ENCODE data around the gene GRIP2. TPM values are rescaled to one million over a fixed set of nuclear protein-coding genes. Genes with fewer than 3 reads are reported as not detected.

The GRIP2 gene
- total and polyA plus RNA-seq, 2 donors (not counting 3 experiments of a cell fraction or from before 2014, with no cell fraction given): not detected

DNA sequence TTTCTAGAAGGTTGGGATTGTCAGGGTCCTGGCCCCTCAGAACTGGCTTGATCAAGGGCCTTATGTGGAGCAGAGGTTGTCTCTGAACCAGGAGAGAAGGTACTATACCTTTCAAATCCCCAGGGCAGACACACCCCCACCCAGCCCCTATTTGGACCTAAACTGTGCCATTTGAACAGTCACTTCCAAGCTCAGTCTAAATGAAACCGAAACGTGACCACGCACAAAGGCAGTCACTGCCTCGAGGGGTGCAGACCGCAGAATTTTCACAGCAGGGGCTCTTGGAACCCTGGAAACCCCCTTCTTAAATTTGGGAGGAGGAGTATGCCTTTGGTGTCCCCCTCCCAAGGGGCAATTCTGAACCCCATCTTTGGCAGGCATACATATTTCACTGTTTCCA, 53.7 kb downstream of the GRIP2 start:
- Histone ChIP-seq H3K9me3 (replicated peaks; ENCODE audit: control insufficient read depth, insufficient read depth, low read length) (no peaks in the 10 kb centered on the region), H3K4me1 (ENCODE audit: control insufficient read depth, extremely low read depth, insufficient read depth, low read length) (peaks cover 12% of the 10 kb centered on the region), H3K79me2 (ENCODE audit: control insufficient read depth, insufficient read depth, low read length) (no peaks in the 10 kb centered on the region), H3K27me3 (ENCODE audit: control insufficient read depth in 2 of 2, insufficient read depth in 2 of 2, low read length in 2 of 2) (no peaks in the 10 kb centered on the region), H3K4me2 (ENCODE audit: insufficient read depth, low read length) (no peak overlapping the region), H3K27ac (ENCODE audit: insufficient read depth, low read depth, low read length) (no peak overlapping the region), H3K36me3 (ENCODE audit: control insufficient read depth in 2 of 2, extremely low read depth in 1 of 2, insufficient read depth in 2 of 2, low read length in 2 of 2) (peaks cover 3 to 5% of the 10 kb centered on the region in 2 experiments), H2AFZ (ENCODE audit: low read depth, low read length) (no peak overlapping the region), H4K20me1 (replicated peaks; ENCODE audit: control insufficient read depth, extremely low read depth, insufficient read depth, low read length) (no peaks in the 10 kb centered on the region), H3K9ac (replicated peaks; ENCODE audit: extremely low read depth, insufficient read depth, low read length) (no peak overlapping the region), H3K9me1 (replicated peaks; ENCODE audit: control insufficient read depth, extremely low read depth, insufficient read depth, low read length) (no peaks in the 10 kb centered on the region), H3K4me3 (replicated peaks in 1 of 3; ENCODE audit: insufficient read depth in 1 of 3, low read depth in 1 of 3, low read length in 3 of 3) (no peak overlapping the region)
- BruUV-seq (replicated peaks): no TSS peak
- intact Hi-C loops (cut with micrococcal nuclease): no loop called here
- FAIRE-seq (no peak), DNase-seq (ENCODE audit: low read depth, low spot score) (no peak)
- TF ChIP-seq EZH2 (IDR thresholded peaks at IDR 0.05; ENCODE audit: borderline replicate concordance, low read depth, low read length, severe bottlenecking): no peak
- no peak for TF ChIP-seq MYC (IDR thresholded peaks at IDR 0.05; ENCODE audit: low read depth, low read length)
- TF ChIP-seq FOS (IDR thresholded peaks at IDR 0.05; ENCODE audit: borderline replicate concordance, insufficient read depth, low read length): no peak
- TF ChIP-seq POLR2A (IDR thresholded peaks at IDR 0.05; ENCODE audit: low read depth, low read length): no peak
- no peak for TF ChIP-seq JUN (IDR thresholded peaks at IDR 0.05; ENCODE audit: borderline replicate concordance, insufficient read depth, insufficient read length, low read depth)
- TF ChIP-seq MAX (IDR thresholded peaks at IDR 0.05; ENCODE audit: insufficient read depth, insufficient read length): no peak
- no peak for TF ChIP-seq POLR2AphosphoS5 (IDR thresholded peaks at IDR 0.05; ENCODE audit: insufficient read depth, low read depth, low read length)
- no peak for TF ChIP-seq GATA2 (IDR thresholded peaks at IDR 0.05; ENCODE audit: insufficient read depth, insufficient read length, low read depth, low read length)
- TF ChIP-seq CTCF (IDR thresholded peaks at IDR 0.05; ENCODE audit: extremely low read depth in 1 of 2, insufficient read depth in 1 of 2, low read depth in 1 of 2, low read length in 2 of 2): no peak
- POLR2A ChIA-PET: no interaction called here
- CTCF ChIA-PET: interaction anchor here (1.6 to 1.7 kb wide), 2 partner anchors 23 to 25 kb away, joined by 5 to 6 read pairs; no protein-coding TSS in a partner anchor
- dilution Hi-C loops (cut with MboI; ENCODE audit: extremely low pct_ligation_motif_present, low sequenced_read_pairs): no loop called here

All from endothelial cell of umbilical vein (primary cell).